GM12892 (cell line): ENCODE results near the gene PFKL.

ENCODE experiments used
- POLR2A ChIP-seq: IDR thresholded peaks from 2 replicates; pipeline ENCODE4 v1.6.1; 2011; ENCODE audit warnings: low read depth, low read length, control low read depth
- POLR2AphosphoS5 ChIP-seq: IDR thresholded peaks from 2 replicates; pipeline ENCODE4 v1.6.1; 2011; ENCODE audit warnings: low read depth, low read length, control low read depth

- TF ChIP-seq POLR2AphosphoS5 (no peak), POLR2A (no peak)
These were observed 56.3 kb downstream of the PFKL start for GRCh38 chr21:44356160-44356559.
